Left ventricle myocardium inferior (tissue), 1 donor: ENCODE results near the gene PXDN. TPM values are rescaled to one million over a fixed set of nuclear protein-coding genes. Genes with fewer than 3 reads are reported as not detected.
"Not testable (repeated sequence)": the region's sequence is repeated elsewhere in the genome, so short reads cannot be mapped to it uniquely, and the experiment has no call there.

Experiments
- DNase-seq: peaks from one replicate; pipeline ENCODE4 v3.0.0-alpha.2; 2020
- H3K27ac ChIP-seq: fragments of 200-600 bp; replicated peaks from 2 replicates; pipeline ENCODE4 v1.8.0; 2021
- H3K27me3 ChIP-seq: fragments of 200-600 bp; 2 replicates; pipeline ENCODE4 v1.8.0; 2021; ENCODE audit warnings: low read depth
- H3K36me3 ChIP-seq: fragments of 200-600 bp; 2 replicates; pipeline ENCODE4 v1.8.0; 2021
- H3K4me1 ChIP-seq: fragments of 200-600 bp; 2 replicates; pipeline ENCODE4 v1.8.0; 2021
- H3K4me3 ChIP-seq: fragments of 200-600 bp; 2 replicates; pipeline ENCODE4 v1.8.0; 2021; ENCODE audit warnings: mild to moderate bottlenecking, moderate library complexity
- H3K9me3 ChIP-seq: fragments of 200-600 bp; replicated peaks from 2 replicates; pipeline ENCODE4 v1.8.0; 2021
- CTCF ChIP-seq: fragments of 200-600 bp; IDR thresholded peaks from 2 replicates; pipeline ENCODE4 v1.8.0; 2021; ENCODE audit warnings: antibody characterized with exemption, mild to moderate bottlenecking, borderline replicate concordance
- intact Hi-C: fragments of 100-400 bp; cut with micrococcal nuclease; formaldehyde crosslinking; loops from one replicate; pipeline ENCODE4 v1.11.0; 2022
- total RNA-seq: library from RNA; stranded (reverse); fragmentation: NEBNext Ultra II Directional; extraction: Animal tissue kit (Norgen Biotek cat#: 25700); gene quantifications from one replicate; pipeline ENCODE4 v1.2.1, GENCODE V29; 2021
- donor health status: DM: no; HTN: yes; CAD: no; lungs with severe emphysema.

PXDN gene
- total RNA-seq, 1 donor from 2014 or later = 15.7 TPM

DNA sequence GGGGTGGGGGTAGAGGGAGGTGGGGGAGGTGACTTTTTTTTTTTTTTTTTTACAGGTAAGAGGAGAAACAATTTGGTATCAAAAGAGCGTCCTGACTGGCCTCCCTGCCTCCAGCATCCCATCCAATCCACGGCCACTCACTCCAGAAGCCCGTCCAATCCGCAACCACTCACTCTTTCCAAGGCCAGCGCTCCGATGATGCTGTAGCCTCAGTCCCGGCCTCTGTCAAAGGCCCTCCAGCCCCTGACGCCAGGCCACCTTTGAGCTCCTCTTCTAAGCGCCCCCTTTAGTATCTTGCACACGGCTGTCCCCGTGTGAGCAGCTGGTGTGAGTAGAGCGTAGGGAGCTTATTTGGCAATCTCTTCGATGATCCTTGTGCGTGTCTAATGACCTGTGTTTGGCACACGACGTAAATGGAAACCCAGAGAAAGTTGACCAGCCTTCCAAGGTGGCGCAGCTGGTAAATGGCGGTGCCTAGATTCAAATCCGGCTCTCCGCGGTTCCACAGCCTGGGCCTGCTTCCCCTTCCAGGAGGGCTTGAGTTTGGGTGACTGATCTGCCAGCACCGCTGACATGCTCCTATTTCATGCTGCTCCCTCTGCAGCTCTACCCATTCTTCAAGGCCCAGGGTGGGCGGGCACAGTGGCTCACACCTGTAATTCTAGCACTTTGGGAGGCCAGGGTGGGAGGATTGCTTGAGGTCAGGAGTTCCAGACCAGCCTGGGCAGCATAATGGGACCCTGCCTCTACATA lies 23.8 kb upstream of the PXDN start:
- DNase-seq = no peak
- intact Hi-C loops = no loop called here
- Histone ChIP-seq H3K4me3 (no peak overlapping the region), H3K27ac (no peak overlapping the region), H3K27me3 (peaks cover 8% of the 10 kb centered on the region), H3K4me1 (no peaks in the 10 kb centered on the region), H3K36me3 (no peaks in the 10 kb centered on the region), H3K9me3 (no peaks in the 10 kb centered on the region)
- TF ChIP-seq CTCF = no peak

- H3K27me3 ChIP-seq = peaks cover 8% of the 10 kb centered on the region
- intact Hi-C loops = no loop called here
These were observed 22.8 kb upstream of the PXDN start for GRCh38 chr2:1766851-1767811.

GRCh38 chr2:1766425-1766824 lies 22.1 kb upstream of the PXDN start:
- Histone ChIP-seq H3K4me3 (no peak overlapping the region), H3K9me3 (no peaks in the 10 kb centered on the region), H3K4me1 (no peaks in the 10 kb centered on the region), H3K27ac (no peak overlapping the region), H3K36me3 (no peaks in the 10 kb centered on the region), H3K27me3 (peaks cover 8% of the 10 kb centered on the region)
- DNase-seq = no peak
- no peak for TF ChIP-seq CTCF
- intact Hi-C loops = no loop called here

More at GRCh38 chr2:1766851-1767811, 22.8 kb upstream of the PXDN start:
- no peak for DNase-seq
- Histone ChIP-seq H3K4me3 (no peak overlapping the region), H3K9me3 (no peaks in the 10 kb centered on the region), H3K4me1 (no peaks in the 10 kb centered on the region), H3K36me3 (no peaks in the 10 kb centered on the region), H3K27ac (no peak overlapping the region)
- TF ChIP-seq CTCF = no peak

GRCh38 chr2:1765201-1765600 lies 20.9 kb upstream of the PXDN start:
- H3K9me3 ChIP-seq, H3K36me3 ChIP-seq, DNase-seq, H3K4me1 ChIP-seq, H3K4me3 ChIP-seq, H3K27me3 ChIP-seq, intact Hi-C loops, H3K27ac ChIP-seq: not testable (repeated sequence)

GRCh38 chr2:1759611-1759930 lies 15.3 kb upstream of the PXDN start:
- Histone ChIP-seq H3K9me3 (no peaks in the 10 kb centered on the region), H3K36me3 (no peaks in the 10 kb centered on the region), H3K27ac (no peak overlapping the region), H3K4me1 (peaks cover 9% of the 10 kb centered on the region), H3K4me3 (no peak overlapping the region), H3K27me3 (peaks cover 14% of the 10 kb centered on the region)
- no peak for DNase-seq
- TF ChIP-seq CTCF = no peak
- intact Hi-C loops = no loop called here
